ENCODE results near the gene CCDC57. TPM values are rescaled to one million over a fixed set of nuclear protein-coding genes. Genes with fewer than 3 reads are reported as not detected.

CCDC57 gene
- total and polyA plus RNA-seq, 2 of the 4 experiments (the other 2 are of a cell fraction) = 7.3 to 31.3 TPM

GRCh38 chr17:82227629-82228277, 15.1 kb upstream of the CCDC57 start:
- CTCF ChIA-PET = no interaction called here
- POLR2A ChIA-PET (ENCODE audit: unreplicated experiment) = no interaction called here
- BruUV-seq (replicated peaks) = no TSS peak

More at GRCh38 chr17:82227629-82228277, 15.1 kb upstream of the CCDC57 start:
- Histone ChIP-seq H3K4me1 (ENCODE audit: control insufficient read depth, insufficient read depth, low read length) (peaks cover 12% of the 10 kb centered on the region), H4K91ac (ENCODE audit: insufficient read depth, low read depth, low read length) (peak overlapping the region; percentile 78; the same call in 1 of the 2 replicates), H3K4me3 (ENCODE audit: insufficient read depth, low read depth, low read length) (no peak overlapping the region), H3K27ac (ENCODE audit: insufficient read depth, low read length) (no peak overlapping the region; the same call in 1 of the 2 replicates), H3K18ac (ENCODE audit: low read depth, low read length) (no peak overlapping the region), H2BK120ac (ENCODE audit: low read depth, low read length) (peak overlapping the region; percentile 61; the same call in 1 of the 2 replicates), H3K9me1 (ENCODE audit: insufficient read depth, low read length) (no peaks in the 10 kb centered on the region), H2AK9ac (replicated peaks; ENCODE audit: low read depth, low read length, poor library complexity) (peak overlapping the region; percentile 98), H3K36me3 (ENCODE audit: control insufficient read depth, insufficient read depth, low read length) (no peaks in the 10 kb centered on the region), H3K9ac (ENCODE audit: low read depth, low read length) (no peak overlapping the region), H3K27me3 (ENCODE audit: control insufficient read depth, insufficient read depth, low read length) (no peaks in the 10 kb centered on the region), H2BK15ac (ENCODE audit: low read depth, low read length) (peak overlapping the region; percentile 34; the same call in 1 of the 3 replicates), H3K4ac (ENCODE audit: low read depth, low read length) (peak overlapping the region; percentile 66; the same call in 1 of the 2 replicates), H3K79me1 (ENCODE audit: low read depth in 1 of 2, low read length in 2 of 2) (peaks cover 0 to 43% of the 10 kb centered on the region in 2 experiments; a peak in 3 of 4 replicates), H2AK5ac (ENCODE audit: low read depth, low read length) (peak overlapping the region; percentile 85), H4K5ac (ENCODE audit: low read depth, low read length) (peak overlapping the region; percentile 15; the same call in 1 of the 2 replicates), H2BK20ac (ENCODE audit: low read depth, low read length) (no peak overlapping the region), H3K56ac (ENCODE audit: extremely low read depth, insufficient read depth, low read length) (no peak overlapping the region), H3K9me3 (ENCODE audit: control insufficient read depth, insufficient read depth, low read length) (no peaks in the 10 kb centered on the region), H3K23ac (ENCODE audit: low read depth, low read length) (no peak overlapping the region), H3K14ac (replicated peaks; ENCODE audit: low read depth, low read length) (no peak overlapping the region), H2BK5ac (ENCODE audit: low read depth, low read length, poor library complexity, severe bottlenecking) (peak overlapping the region; percentile 69), H3K4me2 (ENCODE audit: low read depth, low read length) (no peak overlapping the region), H4K20me1 (ENCODE audit: insufficient read depth, low read length) (peaks cover 39% of the 10 kb centered on the region), H4K8ac (ENCODE audit: low read depth in 2 of 2, low read length in 2 of 2) (peak overlapping the region; percentile 66 to 70; a peak in 2 of 4 replicates), H2AFZ (replicated peaks; ENCODE audit: low read length, poor library complexity) (no peak overlapping the region)
- intact Hi-C loops (cut with micrococcal nuclease) (no loop called here), dilution Hi-C loops (cut with HindIII; ENCODE audit: low sequenced_read_pairs, unreplicated experiment) (no loop called here), in situ Hi-C loops (cut with MboI; ENCODE audit: low sequenced_read_pairs) (no loop called here)
- DNase-seq = no peak
- TF ChIP-seq NFE2L2 (IDR thresholded peaks at IDR 0.05; ENCODE audit: low read depth, low read length) (no peak), SMC3 (IDR thresholded peaks at IDR 0.05; ENCODE audit: low read depth, low read length) (no peak), MAFK (IDR thresholded peaks at IDR 0.05; ENCODE audit: low read depth, low read length) (no peak), MAZ (IDR thresholded peaks at IDR 0.05; ENCODE audit: borderline replicate concordance, low read depth, low read length) (no peak), CEBPB (IDR thresholded peaks at IDR 0.05; ENCODE audit: low read depth, low read length) (no peak), USF2 (IDR thresholded peaks at IDR 0.05; ENCODE audit: low read depth, low read length) (no peak), ELK1 (IDR thresholded peaks at IDR 0.05; ENCODE audit: borderline replicate concordance, low read depth, low read length) (no peak), FOS (IDR thresholded peaks at IDR 0.05; ENCODE audit: low read depth, low read length) (no peak), POLR2A (IDR thresholded peaks at IDR 0.05; ENCODE audit: low read depth, low read length) (no peak), RFX5 (IDR thresholded peaks at IDR 0.05; ENCODE audit: low read depth, low read length) (no peak), RCOR1 (IDR thresholded peaks at IDR 0.05; ENCODE audit: insufficient replicate concordance, low read length) (no peak)
- ATAC-seq (ENCODE audit: low read depth) = no peak
- WGBS, 2 experiments (ENCODE audit: extremely low coverage in 2 of 2, insufficient read length in 1 of 2) = 60% methylated on average over 3 of the region's 18 CpGs; no CpG with 5 or more reads in 1 of the 2 experiments

Data from IMR-90 (cell line).